Measurements from ENCODE around the gene GSTA4.

GRCh38 chr6:53044572-53044971, 49.5 kb upstream of the GSTA4 start:
- TF ChIP-seq CTCF (IDR thresholded peaks at IDR 0.05; ENCODE audit: low read depth, low read length) (no peak), EZH2phosphoT487 (IDR thresholded peaks at IDR 0.05; ENCODE audit: low read depth) (no peak)
